Peyer's patch (tissue), 4 donors: ENCODE data around the gene AHDC1.
"Not testable (repeated sequence)": the region's sequence is repeated elsewhere in the genome, so short reads cannot be mapped to it uniquely, and the experiment has no call there.

ENCODE experiments used
- CTCF ChIP-seq, 6 experiments: fragments of 450-650 bp in 4 of 6; fragments of 200-600 bp in 2 of 6; sonication (generic) in 1 of 6; IDR thresholded peaks; one replicate each; pipeline ENCODE4 v1.5.1; 2017 to 2019; ENCODE audit warnings: antibody characterized with exemption in 6 of 6, mild to moderate bottlenecking in 3 of 6, moderate library complexity in 1 of 6
- POLR2A ChIP-seq, 2 donors: fragments of 450-650 bp; IDR thresholded peaks; one replicate each; pipeline ENCODE4 v1.5.1; 2017; ENCODE audit warnings: antibody characterized with exemption in 2 of 2, mild to moderate bottlenecking in 2 of 2, moderate library complexity in 2 of 2

- not testable (repeated sequence) for TF ChIP-seq CTCF, POLR2A (IDR thresholded peaks at IDR 0.05)
These were observed 23.8 kb upstream of the AHDC1 start for GRCh38 chr1:27627733-27628132.
